Glomerular visceral epithelial cell (primary cell): ENCODE results near the gene TGFBR3.
"Not testable (repeated sequence)": the region's sequence is repeated elsewhere in the genome, so short reads cannot be mapped to it uniquely, and the experiment has no call there.

Source experiments
- DNase-seq: peaks from one replicate; pipeline ENCODE4 v3.0.0-alpha.2; 2016; ENCODE audit errors: extremely low spot score

The TGFBR3 gene

GRCh38 chr1:91851130-91852010 lies 34.6 kb downstream of the TGFBR3 start:
- DNase-seq = peak; percentile 43

GRCh38 chr1:91850708-91851107 lies 35.2 kb downstream of the TGFBR3 start:
- no peak for DNase-seq

GRCh38 chr1:91847851-91848250 lies 38.1 kb downstream of the TGFBR3 start:
- no peak for DNase-seq

GRCh38 chr1:91846639-91847013 lies 39.3 kb downstream of the TGFBR3 start:
- DNase-seq = no peak

GRCh38 chr1:91846007-91846638 lies 39.8 kb downstream of the TGFBR3 start:
- DNase-seq = no peak

GRCh38 chr1:91844862-91845528 lies 41.0 kb downstream of the TGFBR3 start:
- DNase-seq = peak; percentile 10

GRCh38 chr1:91843843-91844242 lies 42.1 kb downstream of the TGFBR3 start:
- DNase-seq = no peak

GRCh38 chr1:91842563-91842962 lies 43.4 kb downstream of the TGFBR3 start:
- DNase-seq = no peak

- no peak for DNase-seq
Observed at GRCh38 chr1:91842056-91842455, 43.9 kb downstream of the TGFBR3 start.

GRCh38 chr1:91840276-91840675 lies 45.7 kb downstream of the TGFBR3 start:
- DNase-seq = not testable (repeated sequence)

GRCh38 chr1:91836331-91837040 lies 49.5 kb downstream of the TGFBR3 start:
- no peak for DNase-seq

GRCh38 chr1:91835087-91835521 lies 50.8 kb downstream of the TGFBR3 start:
- no peak for DNase-seq

GRCh38 chr1:91834549-91834948 lies 51.4 kb downstream of the TGFBR3 start:
- DNase-seq = not testable (repeated sequence)

- no peak for DNase-seq
Observed at GRCh38 chr1:91833946-91834345, 52.0 kb downstream of the TGFBR3 start.

- no peak for DNase-seq
Observed at GRCh38 chr1:91831132-91831930, 54.6 kb downstream of the TGFBR3 start.

- peak; percentile 29 for DNase-seq
Observed at GRCh38 chr1:91830242-91831131, 55.5 kb downstream of the TGFBR3 start.

- no peak for DNase-seq
Observed at GRCh38 chr1:91829293-91830153, 56.4 kb downstream of the TGFBR3 start.

- no peak for DNase-seq
Observed at GRCh38 chr1:91828583-91829281, 57.2 kb downstream of the TGFBR3 start.
